Measurements from ENCODE around the gene CDH4. TPM values are rescaled to one million over a fixed set of nuclear protein-coding genes. Genes with fewer than 3 reads are reported as not detected.

Gene CDH4
- total and polyA plus RNA-seq, 2 of the 13 experiments (the other 11 are each of a cell fraction or from before 2014, with no cell fraction given), result not detected

DNA sequence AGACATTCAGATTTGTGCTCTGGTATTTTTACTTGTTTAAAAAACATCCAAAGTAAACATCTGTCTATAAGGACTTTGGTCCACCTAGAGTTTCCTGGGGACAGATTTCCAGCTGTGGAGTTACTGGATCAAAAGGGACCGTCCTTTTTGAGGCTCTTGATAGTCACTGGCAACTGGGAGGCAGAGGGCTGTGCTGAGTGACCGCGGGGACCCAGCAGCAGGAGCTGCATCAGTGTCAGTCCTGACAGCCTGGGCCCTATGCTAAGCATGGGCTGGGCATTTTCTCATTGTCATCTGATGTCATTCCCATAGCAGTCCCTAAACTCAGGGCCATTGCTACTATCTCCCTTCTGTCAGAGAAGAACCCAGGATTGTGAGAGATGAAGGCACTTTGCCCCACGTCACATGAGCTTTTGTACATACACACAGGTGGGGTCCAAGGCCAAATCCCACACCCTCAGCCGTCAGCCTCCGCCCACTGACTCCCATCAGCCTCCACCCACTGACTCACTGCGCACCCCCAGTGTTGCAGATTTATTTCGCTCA, 519.8 kb downstream of the CDH4 start (continued):
- TF ChIP-seq, protein P1, sequence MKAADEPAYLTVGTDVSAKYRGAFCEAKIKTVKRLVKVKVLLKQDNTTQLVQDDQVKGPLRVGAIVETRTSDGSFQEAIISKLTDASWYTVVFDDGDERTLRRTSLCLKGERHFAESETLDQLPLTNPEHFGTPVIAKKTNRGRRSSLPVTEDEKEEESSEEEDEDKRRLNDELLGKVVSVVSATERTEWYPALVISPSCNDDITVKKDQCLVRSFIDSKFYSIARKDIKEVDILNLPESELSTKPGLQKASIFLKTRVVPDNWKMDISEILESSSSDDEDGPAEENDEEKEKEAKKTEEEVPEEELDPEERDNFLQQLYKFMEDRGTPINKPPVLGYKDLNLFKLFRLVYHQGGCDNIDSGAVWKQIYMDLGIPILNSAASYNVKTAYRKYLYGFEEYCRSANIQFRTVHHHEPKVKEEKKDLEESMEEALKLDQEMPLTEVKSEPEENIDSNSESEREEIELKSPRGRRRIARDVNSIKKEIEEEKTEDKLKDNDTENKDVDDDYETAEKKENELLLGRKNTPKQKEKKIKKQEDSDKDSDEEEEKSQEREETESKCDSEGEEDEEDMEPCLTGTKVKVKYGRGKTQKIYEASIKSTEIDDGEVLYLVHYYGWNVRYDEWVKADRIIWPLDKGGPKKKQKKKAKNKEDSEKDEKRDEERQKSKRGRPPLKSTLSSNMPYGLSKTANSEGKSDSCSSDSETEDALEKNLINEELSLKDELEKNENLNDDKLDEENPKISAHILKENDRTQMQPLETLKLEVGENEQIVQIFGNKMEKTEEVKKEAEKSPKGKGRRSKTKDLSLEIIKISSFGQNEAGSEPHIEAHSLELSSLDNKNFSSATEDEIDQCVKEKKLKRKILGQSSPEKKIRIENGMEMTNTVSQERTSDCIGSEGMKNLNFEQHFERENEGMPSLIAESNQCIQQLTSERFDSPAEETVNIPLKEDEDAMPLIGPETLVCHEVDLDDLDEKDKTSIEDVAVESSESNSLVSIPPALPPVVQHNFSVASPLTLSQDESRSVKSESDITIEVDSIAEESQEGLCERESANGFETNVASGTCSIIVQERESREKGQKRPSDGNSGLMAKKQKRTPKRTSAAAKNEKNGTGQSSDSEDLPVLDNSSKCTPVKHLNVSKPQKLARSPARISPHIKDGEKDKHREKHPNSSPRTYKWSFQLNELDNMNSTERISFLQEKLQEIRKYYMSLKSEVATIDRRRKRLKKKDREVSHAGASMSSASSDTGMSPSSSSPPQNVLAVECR (CRISPR knock-in tag; IDR thresholded peaks at IDR 0.05; ENCODE audit: borderline replicate concordance), result peak; percentile 23; the same call in 1 of the 2 replicates
- TF ChIP-seq ZMYM3 (CRISPR knock-in tag; IDR thresholded peaks at IDR 0.05) (peak; percentile 54; the same call in 1 of the 2 replicates), LCORL (IDR thresholded peaks at IDR 0.05) (no peak), LCORL (CRISPR knock-in tag; IDR thresholded peaks at IDR 0.05) (peak; percentile 64; the same call in 1 of the 2 replicates), ZNF564 (CRISPR knock-in tag; IDR thresholded peaks at IDR 0.05) (no peak; the same call in 1 of the 2 replicates), FOXO1 (CRISPR knock-in tag; IDR thresholded peaks at IDR 0.05) (0 out of 2 replicates have a peak, but pooled peaks have one; percentile 24), HMG20A (CRISPR knock-in tag; IDR thresholded peaks at IDR 0.05; ENCODE audit: borderline replicate concordance) (peak; percentile 80; the same call in 1 of the 2 replicates), FOXA1 (IDR thresholded peaks at IDR 0.05) (peak; percentile 62; the same call in 1 of the 2 replicates), FOXA1 (CRISPR knock-in tag; IDR thresholded peaks at IDR 0.05) (peak; percentile 71; the same call in 1 of the 2 replicates), RARA (CRISPR knock-in tag; IDR thresholded peaks at IDR 0.05) (peak; percentile 26; the same call in 1 of the 2 replicates), ZNF550 (CRISPR knock-in tag; IDR thresholded peaks at IDR 0.05; ENCODE audit: borderline replicate concordance) (0 out of 2 replicates have a peak, but pooled peaks have one; percentile 47), MTA1 (CRISPR knock-in tag; IDR thresholded peaks at IDR 0.05; ENCODE audit: borderline replicate concordance) (peak; percentile 80; the same call in 1 of the 2 replicates), ZFP36 (IDR thresholded peaks at IDR 0.05; ENCODE audit: borderline replicate concordance, low read depth, low read length, partially characterized antibody) (peak; percentile 76), RAD21 (CRISPR knock-in tag; IDR thresholded peaks at IDR 0.05) (peak; percentile 28; the same call in 1 of the 2 replicates), ZNF615 (CRISPR knock-in tag; IDR thresholded peaks at IDR 0.05; ENCODE audit: borderline replicate concordance) (no peak), GABPA (IDR thresholded peaks at IDR 0.05; ENCODE audit: low read depth, low read length) (no peak), GABPA (CRISPR knock-in tag; IDR thresholded peaks at IDR 0.05; ENCODE audit: low read depth) (no peak), SALL1 (CRISPR knock-in tag; IDR thresholded peaks at IDR 0.05) (peak; percentile 90), HIVEP1 (CRISPR knock-in tag; IDR thresholded peaks at IDR 0.05) (no peak)
- TF ChIP-seq, protein P2, sequence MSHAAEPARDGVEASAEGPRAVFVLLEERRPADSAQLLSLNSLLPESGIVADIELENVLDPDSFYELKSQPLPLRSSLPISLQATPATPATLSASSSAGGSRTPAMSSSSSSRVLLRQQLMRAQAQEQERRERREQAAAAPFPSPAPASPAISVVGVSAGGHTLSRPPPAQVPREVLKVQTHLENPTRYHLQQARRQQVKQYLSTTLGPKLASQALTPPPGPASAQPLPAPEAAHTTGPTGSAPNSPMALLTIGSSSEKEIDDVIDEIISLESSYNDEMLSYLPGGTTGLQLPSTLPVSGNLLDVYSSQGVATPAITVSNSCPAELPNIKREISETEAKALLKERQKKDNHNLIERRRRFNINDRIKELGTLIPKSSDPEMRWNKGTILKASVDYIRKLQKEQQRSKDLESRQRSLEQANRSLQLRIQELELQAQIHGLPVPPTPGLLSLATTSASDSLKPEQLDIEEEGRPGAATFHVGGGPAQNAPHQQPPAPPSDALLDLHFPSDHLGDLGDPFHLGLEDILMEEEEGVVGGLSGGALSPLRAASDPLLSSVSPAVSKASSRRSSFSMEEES (CRISPR knock-in tag; IDR thresholded peaks at IDR 0.05), result peak; percentile 59; the same call in 1 of the 2 replicates
- TF ChIP-seq, protein P3, sequence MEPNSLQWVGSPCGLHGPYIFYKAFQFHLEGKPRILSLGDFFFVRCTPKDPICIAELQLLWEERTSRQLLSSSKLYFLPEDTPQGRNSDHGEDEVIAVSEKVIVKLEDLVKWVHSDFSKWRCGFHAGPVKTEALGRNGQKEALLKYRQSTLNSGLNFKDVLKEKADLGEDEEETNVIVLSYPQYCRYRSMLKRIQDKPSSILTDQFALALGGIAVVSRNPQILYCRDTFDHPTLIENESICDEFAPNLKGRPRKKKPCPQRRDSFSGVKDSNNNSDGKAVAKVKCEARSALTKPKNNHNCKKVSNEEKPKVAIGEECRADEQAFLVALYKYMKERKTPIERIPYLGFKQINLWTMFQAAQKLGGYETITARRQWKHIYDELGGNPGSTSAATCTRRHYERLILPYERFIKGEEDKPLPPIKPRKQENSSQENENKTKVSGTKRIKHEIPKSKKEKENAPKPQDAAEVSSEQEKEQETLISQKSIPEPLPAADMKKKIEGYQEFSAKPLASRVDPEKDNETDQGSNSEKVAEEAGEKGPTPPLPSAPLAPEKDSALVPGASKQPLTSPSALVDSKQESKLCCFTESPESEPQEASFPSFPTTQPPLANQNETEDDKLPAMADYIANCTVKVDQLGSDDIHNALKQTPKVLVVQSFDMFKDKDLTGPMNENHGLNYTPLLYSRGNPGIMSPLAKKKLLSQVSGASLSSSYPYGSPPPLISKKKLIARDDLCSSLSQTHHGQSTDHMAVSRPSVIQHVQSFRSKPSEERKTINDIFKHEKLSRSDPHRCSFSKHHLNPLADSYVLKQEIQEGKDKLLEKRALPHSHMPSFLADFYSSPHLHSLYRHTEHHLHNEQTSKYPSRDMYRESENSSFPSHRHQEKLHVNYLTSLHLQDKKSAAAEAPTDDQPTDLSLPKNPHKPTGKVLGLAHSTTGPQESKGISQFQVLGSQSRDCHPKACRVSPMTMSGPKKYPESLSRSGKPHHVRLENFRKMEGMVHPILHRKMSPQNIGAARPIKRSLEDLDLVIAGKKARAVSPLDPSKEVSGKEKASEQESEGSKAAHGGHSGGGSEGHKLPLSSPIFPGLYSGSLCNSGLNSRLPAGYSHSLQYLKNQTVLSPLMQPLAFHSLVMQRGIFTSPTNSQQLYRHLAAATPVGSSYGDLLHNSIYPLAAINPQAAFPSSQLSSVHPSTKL (CRISPR knock-in tag; IDR thresholded peaks at IDR 0.05), result peak; percentile 77

All from HepG2 (cell line).